Liver (tissue), 9 donors: ENCODE results near the gene AREL1. TPM values are rescaled to one million over a fixed set of nuclear protein-coding genes. Genes with fewer than 3 reads are reported as not detected.
A peak's percentile ranks its signal among the peaks of the same experiment; 100 is the strongest.

Experiments used
- DNase-seq: peaks from one replicate; pipeline ENCODE4 v3.0.0-alpha.2; 2017; ENCODE audit warnings: low spot score
- H3K27ac ChIP-seq, 2 donors: one replicate each; pipeline ENCODE4 v1.7.0; 2013; ENCODE audit warnings: inconsistent platforms in 2 of 2, low read length in 2 of 2, control low read depth in 1 of 2, low read depth in 1 of 2, mild to moderate bottlenecking in 1 of 2
- H3K27me3 ChIP-seq, 4 donors: one replicate each; pipeline versions ENCODE4 v1.6.1 to v1.7.0; 2013; ENCODE audit warnings: low read length in 3 of 4, inconsistent platforms in 1 of 4, mild to moderate bottlenecking in 1 of 4, moderate library complexity in 1 of 4; ENCODE audit not compliant: control insufficient read depth in 4 of 4, insufficient read depth in 4 of 4
- H3K36me3 ChIP-seq, 4 donors: one replicate each; pipeline versions ENCODE4 v1.6.1 to v1.7.0; 2013; ENCODE audit warnings: low read length in 3 of 4, mild to moderate bottlenecking in 3 of 4, low read depth in 1 of 4, moderate library complexity in 1 of 4; ENCODE audit not compliant: control insufficient read depth in 4 of 4, insufficient read depth in 3 of 4
- H3K4me1 ChIP-seq, 4 donors: one replicate each; pipeline versions ENCODE4 v1.6.1 to v1.7.0; 2013; ENCODE audit warnings: low read length in 3 of 4, mild to moderate bottlenecking in 3 of 4, moderate library complexity in 1 of 4; ENCODE audit not compliant: control insufficient read depth in 4 of 4, insufficient read depth in 4 of 4
- H3K4me3 ChIP-seq, 3 donors: one replicate each; pipeline versions ENCODE4 v1.6.1 to v1.7.0; 2013; ENCODE audit warnings: low read length in 3 of 3, control low read depth in 1 of 3, low read depth in 1 of 3, mild to moderate bottlenecking in 1 of 3
- H3K9ac ChIP-seq, 2 donors: one replicate each; pipeline ENCODE4 v1.7.0; 2013; ENCODE audit warnings: low read length in 2 of 2, mild to moderate bottlenecking in 2 of 2, moderate library complexity in 2 of 2, control low read depth in 1 of 2, low read depth in 1 of 2
- H3K9me3 ChIP-seq, 4 donors: one replicate each; pipeline versions ENCODE4 v1.6.1 to v1.7.0; 2013; ENCODE audit warnings: low read length in 3 of 4; ENCODE audit not compliant: control insufficient read depth in 4 of 4
- EGR1 ChIP-seq, 2 donors: IDR thresholded peaks; 2 replicates each; pipeline ENCODE4 v1.6.1; 2016 to 2018; ENCODE audit warnings: antibody characterized with exemption in 2 of 2, low read depth in 2 of 2
- FOXA1 ChIP-seq: IDR thresholded peaks from 2 replicates; pipeline ENCODE4 v1.6.1; 2016; ENCODE audit warnings: antibody characterized with exemption
- FOXA2 ChIP-seq: IDR thresholded peaks from 2 replicates; pipeline ENCODE4 v1.6.1; 2016; ENCODE audit warnings: antibody characterized with exemption
- GABPA ChIP-seq, 2 donors: IDR thresholded peaks in 1 of 2; conservative IDR thresholded peaks in 1 of 2; 2 replicates each; pipeline ENCODE4 v1.6.1; 2016; ENCODE audit warnings: antibody characterized with exemption in 2 of 2, mild to moderate bottlenecking in 1 of 2, moderate library complexity in 1 of 2
- HNF4A ChIP-seq, 2 donors: conservative IDR thresholded peaks; 2 replicates each; pipeline ENCODE4 v1.6.1; 2016; ENCODE audit warnings: antibody characterized with exemption in 2 of 2, mild to moderate bottlenecking in 2 of 2
- HNF4G ChIP-seq: IDR thresholded peaks from 2 replicates; pipeline ENCODE4 v1.6.1; 2016; ENCODE audit warnings: antibody characterized with exemption
- JUND ChIP-seq, 2 donors: IDR thresholded peaks; 2 replicates each; pipeline ENCODE4 v1.6.1; 2016; ENCODE audit warnings: antibody characterized with exemption in 2 of 2
- MAX ChIP-seq: IDR thresholded peaks from 2 replicates; pipeline ENCODE4 v1.6.1; 2016; ENCODE audit warnings: antibody characterized with exemption
- NR2F2 ChIP-seq: IDR thresholded peaks from 2 replicates; pipeline ENCODE4 v1.6.1; 2016; ENCODE audit warnings: antibody characterized with exemption
- RAD21 ChIP-seq, 2 donors: IDR thresholded peaks; 2 replicates each; pipeline ENCODE4 v1.6.1; 2016; ENCODE audit warnings: antibody characterized with exemption in 2 of 2, mild to moderate bottlenecking in 2 of 2
- RXRA ChIP-seq, 2 donors: IDR thresholded peaks; 2 replicates each; pipeline ENCODE4 v1.6.1; 2017 to 2018; ENCODE audit warnings: antibody characterized with exemption in 2 of 2, mild to moderate bottlenecking in 1 of 2
- SP1 ChIP-seq: IDR thresholded peaks from 2 replicates; pipeline ENCODE4 v1.6.1; 2018; ENCODE audit warnings: antibody characterized with exemption, mild to moderate bottlenecking
- TAF1 ChIP-seq: conservative IDR thresholded peaks from 2 replicates; pipeline ENCODE4 v1.6.1; 2016; ENCODE audit warnings: antibody characterized with exemption, mild to moderate bottlenecking
- YY1 ChIP-seq: IDR thresholded peaks from 2 replicates; pipeline ENCODE4 v1.6.1; 2016; ENCODE audit warnings: antibody characterized with exemption, mild to moderate bottlenecking
- WGBS: extraction: QIAGEN DNeasy Blood & Tissue Kit; methylation state at CpG from one replicate; pipeline ENCODE4 v1.1.7; 2013; 5-methylcytosine and 5-hydroxymethylcytosine counted together
- polyA plus RNA-seq, 2 donors: library from polyadenylated mRNA; stranded (reverse) in 1 of 2; unstranded in 1 of 2; fragments of 200-250 nt in 1 of 2; fragments of >200 nt in 1 of 2; fragmentation: Nextera tagmentation in 1 of 2; extraction: Ambion mirVana in 1 of 2; gene quantifications; one replicate each; pipeline versions ENCODE4 v1.2.1 to v1.2.3, GENCODE V29; 2013 to 2015
- total RNA-seq, 2 donors: library from RNA; depleted of rRNA; stranded (reverse); fragments of >200 nt; gene quantifications; one replicate each; pipeline ENCODE4 v1.2.3, GENCODE V29; 2014
- TF ChIP-seq, protein P1 (sequence below): IDR thresholded peaks from 2 replicates; pipeline ENCODE4 v1.6.1; 2016; ENCODE audit warnings: antibody characterized with exemption, mild to moderate bottlenecking
- TF ChIP-seq, protein P2 (sequence below): IDR thresholded peaks from 2 replicates; pipeline ENCODE4 v1.6.1; 2016; ENCODE audit warnings: antibody characterized with exemption
- TF ChIP-seq, protein P3 (sequence below): IDR thresholded peaks from 2 replicates; pipeline ENCODE4 v1.6.1; 2016; ENCODE audit warnings: antibody characterized with exemption
- TF ChIP-seq, protein P4 (sequence below): fragments of 150-350 bp; IDR thresholded peaks from 2 replicates; pipeline ENCODE4 v1.5.1; 2017; ENCODE audit warnings: improper control_type of control experiment, low read depth, low read length; ENCODE audit not compliant: missing input control
- donor health status: healthy.
- donor health status: healthy.
- donor health status: healthy.
- donor health status: healthy.
- donor health status: healthy.

Gene AREL1
- total and polyA plus RNA-seq, 4 donors = 5.6 to 26.6 (median 13.2) TPM

DNA sequence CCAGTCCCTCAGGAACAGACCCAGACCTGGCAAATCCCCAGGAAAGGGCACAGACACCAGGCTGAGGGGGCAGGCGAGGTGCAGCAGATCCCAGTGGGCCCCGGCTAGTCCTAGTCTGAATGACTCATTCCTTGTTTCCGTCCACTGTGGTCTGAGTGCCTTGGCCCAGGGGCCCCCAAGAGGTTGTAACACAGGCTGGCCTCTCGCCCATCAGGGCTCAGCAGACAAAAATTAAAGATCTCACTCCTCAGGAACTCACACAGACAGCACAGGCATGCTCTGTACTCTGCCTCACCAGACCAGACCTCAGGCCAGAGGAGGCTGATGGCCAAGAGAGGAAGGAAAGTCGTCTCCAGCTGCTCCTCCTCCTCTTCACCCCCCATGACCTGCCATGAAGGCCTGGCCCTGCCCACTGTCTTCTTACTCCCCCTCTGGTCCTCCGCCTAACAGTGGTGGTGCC lies 93.2 kb downstream of the AREL1 start:
- DNase-seq = no peak
- TF ChIP-seq, protein P1, sequence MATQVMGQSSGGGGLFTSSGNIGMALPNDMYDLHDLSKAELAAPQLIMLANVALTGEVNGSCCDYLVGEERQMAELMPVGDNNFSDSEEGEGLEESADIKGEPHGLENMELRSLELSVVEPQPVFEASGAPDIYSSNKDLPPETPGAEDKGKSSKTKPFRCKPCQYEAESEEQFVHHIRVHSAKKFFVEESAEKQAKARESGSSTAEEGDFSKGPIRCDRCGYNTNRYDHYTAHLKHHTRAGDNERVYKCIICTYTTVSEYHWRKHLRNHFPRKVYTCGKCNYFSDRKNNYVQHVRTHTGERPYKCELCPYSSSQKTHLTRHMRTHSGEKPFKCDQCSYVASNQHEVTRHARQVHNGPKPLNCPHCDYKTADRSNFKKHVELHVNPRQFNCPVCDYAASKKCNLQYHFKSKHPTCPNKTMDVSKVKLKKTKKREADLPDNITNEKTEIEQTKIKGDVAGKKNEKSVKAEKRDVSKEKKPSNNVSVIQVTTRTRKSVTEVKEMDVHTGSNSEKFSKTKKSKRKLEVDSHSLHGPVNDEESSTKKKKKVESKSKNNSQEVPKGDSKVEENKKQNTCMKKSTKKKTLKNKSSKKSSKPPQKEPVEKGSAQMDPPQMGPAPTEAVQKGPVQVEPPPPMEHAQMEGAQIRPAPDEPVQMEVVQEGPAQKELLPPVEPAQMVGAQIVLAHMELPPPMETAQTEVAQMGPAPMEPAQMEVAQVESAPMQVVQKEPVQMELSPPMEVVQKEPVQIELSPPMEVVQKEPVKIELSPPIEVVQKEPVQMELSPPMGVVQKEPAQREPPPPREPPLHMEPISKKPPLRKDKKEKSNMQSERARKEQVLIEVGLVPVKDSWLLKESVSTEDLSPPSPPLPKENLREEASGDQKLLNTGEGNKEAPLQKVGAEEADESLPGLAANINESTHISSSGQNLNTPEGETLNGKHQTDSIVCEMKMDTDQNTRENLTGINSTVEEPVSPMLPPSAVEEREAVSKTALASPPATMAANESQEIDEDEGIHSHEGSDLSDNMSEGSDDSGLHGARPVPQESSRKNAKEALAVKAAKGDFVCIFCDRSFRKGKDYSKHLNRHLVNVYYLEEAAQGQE = no peak
- TF ChIP-seq JUND (IDR thresholded peaks at IDR 0.05) = peak in 1 of 2 donors; percentile 56
- H3K9ac ChIP-seq = no peak overlapping the region

GRCh38 chr14:74618078-74618952 lies 94.6 kb downstream of the AREL1 start:
- no peak overlapping the region for H3K9ac ChIP-seq
- no peak for DNase-seq
- no peaks in the 10 kb centered on the region for H3K9me3 ChIP-seq
- H3K36me3 ChIP-seq = no peaks in the 10 kb centered on the region
- H3K4me3 ChIP-seq = no peak overlapping the region
- peak overlapping the region in 1 of 2 donors; percentile 17 for H3K27ac ChIP-seq
- no peaks in the 10 kb centered on the region for H3K27me3 ChIP-seq
- TF ChIP-seq EGR1 (IDR thresholded peaks at IDR 0.05; ENCODE audit: low read depth in 2 of 2) = peak in 1 of 2 donors; percentile 32
- TF ChIP-seq JUND (IDR thresholded peaks at IDR 0.05) = peak; percentile 49 to 69
- TF ChIP-seq, protein P1 = peak; percentile 87
- TF ChIP-seq GABPA (IDR thresholded peaks at IDR 0.05 in 1 of 2, conservative IDR thresholded peaks at IDR 0.05 in 1 of 2) = peak in 1 of 2 donors; percentile 48
- peak; percentile 75 for TF ChIP-seq YY1
- peak; percentile 81 for TF ChIP-seq MAX
- peak; percentile 96 for TF ChIP-seq HNF4A (conservative IDR thresholded peaks at IDR 0.05)
- TF ChIP-seq, protein P2, sequence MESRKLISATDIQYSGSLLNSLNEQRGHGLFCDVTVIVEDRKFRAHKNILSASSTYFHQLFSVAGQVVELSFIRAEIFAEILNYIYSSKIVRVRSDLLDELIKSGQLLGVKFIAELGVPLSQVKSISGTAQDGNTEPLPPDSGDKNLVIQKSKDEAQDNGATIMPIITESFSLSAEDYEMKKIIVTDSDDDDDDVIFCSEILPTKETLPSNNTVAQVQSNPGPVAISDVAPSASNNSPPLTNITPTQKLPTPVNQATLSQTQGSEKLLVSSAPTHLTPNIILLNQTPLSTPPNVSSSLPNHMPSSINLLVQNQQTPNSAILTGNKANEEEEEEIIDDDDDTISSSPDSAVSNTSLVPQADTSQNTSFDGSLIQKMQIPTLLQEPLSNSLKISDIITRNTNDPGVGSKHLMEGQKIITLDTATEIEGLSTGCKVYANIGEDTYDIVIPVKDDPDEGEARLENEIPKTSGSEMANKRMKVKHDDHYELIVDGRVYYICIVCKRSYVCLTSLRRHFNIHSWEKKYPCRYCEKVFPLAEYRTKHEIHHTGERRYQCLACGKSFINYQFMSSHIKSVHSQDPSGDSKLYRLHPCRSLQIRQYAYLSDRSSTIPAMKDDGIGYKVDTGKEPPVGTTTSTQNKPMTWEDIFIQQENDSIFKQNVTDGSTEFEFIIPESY = peak; percentile 48
- peak; percentile 97 for TF ChIP-seq SP1
- peak; percentile 19 for TF ChIP-seq FOXA1
- TF ChIP-seq RAD21 (IDR thresholded peaks at IDR 0.05) = peak; percentile 60 to 67
- peak; percentile 58 to 72 for TF ChIP-seq RXRA (IDR thresholded peaks at IDR 0.05)
- TF ChIP-seq, protein P3, sequence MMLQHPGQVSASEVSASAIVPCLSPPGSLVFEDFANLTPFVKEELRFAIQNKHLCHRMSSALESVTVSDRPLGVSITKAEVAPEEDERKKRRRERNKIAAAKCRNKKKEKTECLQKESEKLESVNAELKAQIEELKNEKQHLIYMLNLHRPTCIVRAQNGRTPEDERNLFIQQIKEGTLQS = peak; percentile 11
- TF ChIP-seq, protein P4, sequence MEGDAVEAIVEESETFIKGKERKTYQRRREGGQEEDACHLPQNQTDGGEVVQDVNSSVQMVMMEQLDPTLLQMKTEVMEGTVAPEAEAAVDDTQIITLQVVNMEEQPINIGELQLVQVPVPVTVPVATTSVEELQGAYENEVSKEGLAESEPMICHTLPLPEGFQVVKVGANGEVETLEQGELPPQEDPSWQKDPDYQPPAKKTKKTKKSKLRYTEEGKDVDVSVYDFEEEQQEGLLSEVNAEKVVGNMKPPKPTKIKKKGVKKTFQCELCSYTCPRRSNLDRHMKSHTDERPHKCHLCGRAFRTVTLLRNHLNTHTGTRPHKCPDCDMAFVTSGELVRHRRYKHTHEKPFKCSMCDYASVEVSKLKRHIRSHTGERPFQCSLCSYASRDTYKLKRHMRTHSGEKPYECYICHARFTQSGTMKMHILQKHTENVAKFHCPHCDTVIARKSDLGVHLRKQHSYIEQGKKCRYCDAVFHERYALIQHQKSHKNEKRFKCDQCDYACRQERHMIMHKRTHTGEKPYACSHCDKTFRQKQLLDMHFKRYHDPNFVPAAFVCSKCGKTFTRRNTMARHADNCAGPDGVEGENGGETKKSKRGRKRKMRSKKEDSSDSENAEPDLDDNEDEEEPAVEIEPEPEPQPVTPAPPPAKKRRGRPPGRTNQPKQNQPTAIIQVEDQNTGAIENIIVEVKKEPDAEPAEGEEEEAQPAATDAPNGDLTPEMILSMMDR = peak; percentile 36
- no peak for TF ChIP-seq NR2F2
- no peak for TF ChIP-seq TAF1
- TF ChIP-seq HNF4G = peak; percentile 94
- peak; percentile 23 for TF ChIP-seq FOXA2
- H3K4me1 ChIP-seq = peaks cover 9 to 16% (median 15%) of the 10 kb centered on the region in 4 donors
- WGBS = 57% methylated on average over 10 of the region's 10 CpGs

More for the DNA sequence above, 93.2 kb downstream of the AREL1 start:
- Histone ChIP-seq H3K4me3 (no peak overlapping the region), H3K36me3 (no peaks in the 10 kb centered on the region), H3K27me3 (no peaks in the 10 kb centered on the region), H3K4me1 (peaks cover 9 to 16% (median 15%) of the 10 kb centered on the region in 4 donors), H3K27ac (peak overlapping the region in 1 of 2 donors; percentile 35), H3K9me3 (no peaks in the 10 kb centered on the region)
- WGBS = 84% methylated on average over 6 of the region's 6 CpGs
